GM13976 (cell line): Measurements from ENCODE around the gene BECN2.

Source experiments
- DNase-seq: peaks from one replicate; pipeline ENCODE4 v3.0.0; 2012; ENCODE audit warnings: low spot score
- in situ Hi-C: fragments of 300-500 bp; cut with MboI; formaldehyde crosslinking; loops from one replicate; pipeline ENCODE4 v1.12.0; 2022; ENCODE audit warnings: low sequenced_read_pairs, mixed read lengths, inconsistent platforms; ENCODE audit not compliant: unreplicated experiment
- TF ChIP-seq, protein P1 (sequence below): IDR thresholded peaks from 2 replicates; pipeline ENCODE4 v1.5.1; 2012; ENCODE audit warnings: borderline replicate concordance, mild to moderate bottlenecking; ENCODE audit not compliant: insufficient read depth; ENCODE audit errors: extremely low read depth, missing control alignments, control extremely low read depth

Gene BECN2

DNA sequence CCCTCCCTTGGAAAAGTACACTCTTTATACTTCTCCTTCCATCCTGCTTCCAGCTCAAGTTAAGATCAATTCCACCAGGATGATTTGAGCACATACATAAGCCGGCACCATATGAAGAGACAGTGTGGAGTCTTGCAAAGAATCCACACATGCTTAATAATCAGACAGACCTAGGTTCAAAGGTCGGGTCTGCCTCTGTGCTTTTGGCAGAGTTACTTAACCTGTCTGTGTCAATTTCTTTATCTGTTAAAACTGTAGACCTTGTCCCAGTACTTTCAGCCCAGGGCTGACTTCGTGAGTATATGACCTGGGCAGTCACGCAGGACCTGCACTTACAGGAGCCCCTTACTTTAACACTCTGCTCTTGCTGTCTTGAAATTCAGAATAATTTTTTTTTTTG lies 30.2 kb upstream of the BECN2 start:
- TF ChIP-seq, protein P1, sequence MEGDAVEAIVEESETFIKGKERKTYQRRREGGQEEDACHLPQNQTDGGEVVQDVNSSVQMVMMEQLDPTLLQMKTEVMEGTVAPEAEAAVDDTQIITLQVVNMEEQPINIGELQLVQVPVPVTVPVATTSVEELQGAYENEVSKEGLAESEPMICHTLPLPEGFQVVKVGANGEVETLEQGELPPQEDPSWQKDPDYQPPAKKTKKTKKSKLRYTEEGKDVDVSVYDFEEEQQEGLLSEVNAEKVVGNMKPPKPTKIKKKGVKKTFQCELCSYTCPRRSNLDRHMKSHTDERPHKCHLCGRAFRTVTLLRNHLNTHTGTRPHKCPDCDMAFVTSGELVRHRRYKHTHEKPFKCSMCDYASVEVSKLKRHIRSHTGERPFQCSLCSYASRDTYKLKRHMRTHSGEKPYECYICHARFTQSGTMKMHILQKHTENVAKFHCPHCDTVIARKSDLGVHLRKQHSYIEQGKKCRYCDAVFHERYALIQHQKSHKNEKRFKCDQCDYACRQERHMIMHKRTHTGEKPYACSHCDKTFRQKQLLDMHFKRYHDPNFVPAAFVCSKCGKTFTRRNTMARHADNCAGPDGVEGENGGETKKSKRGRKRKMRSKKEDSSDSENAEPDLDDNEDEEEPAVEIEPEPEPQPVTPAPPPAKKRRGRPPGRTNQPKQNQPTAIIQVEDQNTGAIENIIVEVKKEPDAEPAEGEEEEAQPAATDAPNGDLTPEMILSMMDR: no peak
- no peak for DNase-seq
- in situ Hi-C loops: no loop called here

DNA sequence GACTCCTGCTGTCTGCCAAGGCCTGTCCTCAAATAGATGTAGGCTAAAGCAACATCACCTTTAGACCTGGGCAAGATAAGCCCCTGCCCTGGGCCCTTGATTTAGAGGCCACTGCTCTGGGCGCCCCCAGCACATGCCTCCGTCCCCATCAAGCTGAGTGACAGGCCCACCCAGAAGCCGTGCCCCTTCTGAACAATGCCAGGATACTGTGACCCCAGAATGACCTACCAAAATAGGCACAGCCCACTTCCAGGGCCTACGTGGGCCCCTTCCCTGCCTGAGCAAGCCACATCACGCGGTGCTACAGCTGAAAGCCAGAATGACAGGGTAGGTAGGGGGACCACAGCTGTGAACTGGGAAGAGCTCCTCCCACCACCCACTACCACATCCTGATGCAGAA lies 24.7 kb upstream of the BECN2 start:
- TF ChIP-seq, protein P1: no peak
- in situ Hi-C loops: no loop called here
- DNase-seq: no peak

DNA sequence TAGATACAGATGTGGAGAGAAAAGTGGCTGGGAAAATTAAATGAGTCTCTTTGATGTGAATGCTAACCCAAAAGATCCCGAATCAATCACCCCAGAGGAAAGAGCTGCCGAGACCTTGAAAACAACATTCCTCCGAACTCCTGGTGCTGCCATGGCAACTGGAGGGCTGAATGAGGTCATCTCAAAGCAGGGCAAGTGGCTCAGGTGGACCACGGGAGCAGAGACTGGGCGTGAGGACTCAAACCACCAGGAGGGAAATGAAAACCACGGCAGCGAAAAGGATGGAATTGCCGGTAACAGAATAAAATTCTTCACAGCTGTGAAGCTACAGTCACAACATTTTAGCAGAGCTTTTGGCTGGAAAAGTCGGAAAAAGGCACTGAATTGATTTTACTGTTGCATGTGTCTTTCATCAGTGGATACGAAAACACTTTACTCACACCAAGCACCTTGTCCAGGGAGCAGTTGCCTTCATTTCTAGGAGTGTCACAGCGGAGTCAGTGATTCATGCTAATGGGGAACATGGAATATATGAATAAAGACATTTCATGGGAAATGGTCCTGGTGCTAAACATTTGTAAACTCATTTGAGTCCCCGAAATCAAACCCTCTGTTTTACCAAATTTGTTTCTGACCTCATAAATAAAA lies 23.2 kb upstream of the BECN2 start:
- in situ Hi-C loops: no loop called here
- TF ChIP-seq, protein P1: no peak
- DNase-seq: no peak

DNA sequence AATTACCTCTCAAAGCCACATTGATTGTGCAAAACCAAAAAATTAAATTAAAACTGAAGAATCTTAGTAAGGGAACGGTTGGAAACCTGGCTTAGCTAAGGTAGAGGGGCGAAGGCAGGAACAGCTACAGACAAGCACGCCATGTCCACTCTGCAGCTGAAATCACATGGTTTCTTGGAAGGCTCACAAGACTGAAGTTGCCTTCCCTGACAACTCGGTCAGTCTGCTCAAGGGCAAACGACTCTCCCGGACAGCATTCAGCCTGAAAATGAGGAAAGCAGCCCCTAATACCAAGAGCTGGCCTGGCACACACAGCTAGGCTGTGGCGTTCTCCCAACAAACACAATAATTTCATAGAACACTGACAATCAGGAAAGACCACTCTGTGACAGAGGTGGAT lies 22.7 kb upstream of the BECN2 start:
- TF ChIP-seq, protein P1: no peak
- DNase-seq: no peak
- in situ Hi-C loops: no loop called here

DNA sequence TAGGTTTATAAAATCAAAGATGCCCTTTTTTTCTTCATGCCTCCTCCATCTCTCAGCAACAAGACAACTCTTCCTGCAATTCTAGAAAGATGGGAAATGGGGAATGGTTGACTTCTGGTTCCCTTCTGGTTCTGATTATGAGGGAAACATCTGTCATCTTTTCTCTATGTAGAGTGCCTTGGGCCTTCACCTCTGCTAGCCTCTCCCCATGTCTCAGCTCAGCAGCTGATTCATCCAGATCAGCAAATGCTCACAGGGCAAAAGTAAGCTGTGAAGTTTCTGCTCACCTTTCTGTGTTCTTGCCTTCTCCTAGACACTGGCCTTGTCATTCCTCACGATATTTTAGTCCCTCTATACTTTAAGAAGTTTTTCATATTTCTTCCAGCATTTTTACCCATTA lies 17.8 kb upstream of the BECN2 start:
- in situ Hi-C loops: no loop called here

DNA sequence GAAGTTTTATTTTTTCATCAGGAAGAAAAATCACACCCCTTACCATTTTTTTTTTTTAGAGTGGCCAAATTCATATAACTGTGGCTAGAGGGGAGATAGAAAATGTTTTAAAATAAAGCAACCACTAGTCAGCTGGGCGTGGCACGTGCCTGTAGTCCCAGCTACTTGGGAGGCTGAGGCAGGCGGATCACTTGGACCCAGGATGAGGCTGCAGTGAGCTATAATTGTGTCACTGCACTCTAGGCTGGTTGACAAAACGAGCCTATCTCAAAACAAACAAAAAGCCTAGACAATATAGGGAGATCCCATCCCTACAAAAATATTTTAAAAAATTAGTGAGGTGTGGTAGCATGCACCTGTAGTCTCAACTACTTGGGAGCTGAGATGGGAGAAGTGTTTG lies 14.8 kb upstream of the BECN2 start:
- in situ Hi-C loops: no loop called here
- no peak for DNase-seq
- TF ChIP-seq, protein P1: no peak

More for the DNA sequence above, 17.8 kb upstream of the BECN2 start:
- TF ChIP-seq, protein P1: no peak
- no peak for DNase-seq

DNA sequence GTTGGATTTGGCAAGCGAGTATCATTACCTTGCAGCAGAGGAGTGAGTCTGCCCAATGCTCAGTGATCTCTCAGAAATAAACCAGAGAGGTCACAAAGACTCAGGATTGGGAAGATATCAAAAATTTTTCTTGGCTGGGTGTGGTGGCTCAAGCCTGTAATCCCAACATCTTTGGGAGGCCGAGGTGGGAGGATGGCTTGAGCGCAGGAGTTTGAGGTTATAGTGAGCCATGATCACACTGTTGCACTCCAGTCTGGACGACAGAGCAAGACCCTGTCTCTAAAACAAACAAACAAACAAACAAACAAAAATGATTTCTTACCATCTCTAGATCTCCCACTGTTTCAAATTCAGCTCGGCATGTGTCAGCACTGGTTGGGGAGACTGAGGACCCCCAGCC lies 13.3 kb upstream of the BECN2 start:
- DNase-seq: no peak
- TF ChIP-seq, protein P1: no peak
- in situ Hi-C loops: no loop called here
